ENCODE measurements around the gene IFFO2.

IFFO2 gene

GRCh38 chr1:18972991-18973390 is 16.5 kb upstream of the IFFO2 start:
- Histone ChIP-seq H3K27ac (ENCODE audit: low read length) (no peak overlapping the region), H3K36me3 (ENCODE audit: control insufficient read depth, insufficient read depth, low read length) (no peaks in the 10 kb centered on the region), H3K27me3 (ENCODE audit: control insufficient read depth, insufficient read depth, low read length) (no peaks in the 10 kb centered on the region), H3K4me1 (ENCODE audit: control insufficient read depth, insufficient read depth, low read length) (no peaks in the 10 kb centered on the region), H3K4me3 (ENCODE audit: low read length) (no peak overlapping the region), H3K9me3 (ENCODE audit: control insufficient read depth, insufficient read depth, low read length) (no peaks in the 10 kb centered on the region)
- DNase-seq (ENCODE audit: low read depth, low spot score): no peak
- WGBS (ENCODE audit: insufficient coverage, insufficient read length): no CpG with 5 or more reads among the region's 7 CpGs

- no peaks in the 10 kb centered on the region for H3K36me3 ChIP-seq (ENCODE audit: control insufficient read depth, insufficient read depth, low read length)
- no peak for DNase-seq (ENCODE audit: low read depth, low spot score)
- no peak overlapping the region for H3K27ac ChIP-seq (ENCODE audit: low read length)
- no CpG with 5 or more reads among the region's 2 CpGs for WGBS (ENCODE audit: insufficient coverage, insufficient read length)
- H3K9me3 ChIP-seq (ENCODE audit: control insufficient read depth, insufficient read depth, low read length): no peaks in the 10 kb centered on the region
- no peaks in the 10 kb centered on the region for H3K4me1 ChIP-seq (ENCODE audit: control insufficient read depth, insufficient read depth, low read length)
- H3K4me3 ChIP-seq (ENCODE audit: low read length): no peak overlapping the region
- H3K27me3 ChIP-seq (ENCODE audit: control insufficient read depth, insufficient read depth, low read length): no peaks in the 10 kb centered on the region
Measured at GRCh38 chr1:18972531-18972930, 16.1 kb upstream of the IFFO2 start.

GRCh38 chr1:18970762-18971161 is 14.3 kb upstream of the IFFO2 start:
- H3K9me3 ChIP-seq (ENCODE audit: control insufficient read depth, insufficient read depth, low read length): no peaks in the 10 kb centered on the region
- H3K27ac ChIP-seq (ENCODE audit: low read length): no peak overlapping the region
- H3K27me3 ChIP-seq (ENCODE audit: control insufficient read depth, insufficient read depth, low read length): no peaks in the 10 kb centered on the region
- no CpG with 5 or more reads among the region's 4 CpGs for WGBS (ENCODE audit: insufficient coverage, insufficient read length)
- H3K4me3 ChIP-seq (ENCODE audit: low read length): no peak overlapping the region
- no peaks in the 10 kb centered on the region for H3K36me3 ChIP-seq (ENCODE audit: control insufficient read depth, insufficient read depth, low read length)
- H3K4me1 ChIP-seq (ENCODE audit: control insufficient read depth, insufficient read depth, low read length): peaks cover 1% of the 10 kb centered on the region; the same call in 1 of the 2 replicates
- DNase-seq (ENCODE audit: low read depth, low spot score): no peak

- no peak overlapping the region for H3K4me3 ChIP-seq (ENCODE audit: low read length)
- H3K4me1 ChIP-seq (ENCODE audit: control insufficient read depth, insufficient read depth, low read length): peaks cover 1% of the 10 kb centered on the region; the same call in 1 of the 2 replicates
- no peak overlapping the region for H3K27ac ChIP-seq (ENCODE audit: low read length)
- H3K27me3 ChIP-seq (ENCODE audit: control insufficient read depth, insufficient read depth, low read length): no peaks in the 10 kb centered on the region
- WGBS (ENCODE audit: insufficient coverage, insufficient read length): no CpG with 5 or more reads among the region's 7 CpGs
- H3K9me3 ChIP-seq (ENCODE audit: control insufficient read depth, insufficient read depth, low read length): no peaks in the 10 kb centered on the region
- DNase-seq (ENCODE audit: low read depth, low spot score): no peak
- no peaks in the 10 kb centered on the region for H3K36me3 ChIP-seq (ENCODE audit: control insufficient read depth, insufficient read depth, low read length)
Measured at GRCh38 chr1:18970358-18970757, 13.9 kb upstream of the IFFO2 start.

- H3K4me3 ChIP-seq (ENCODE audit: low read length): no peak overlapping the region
- no peaks in the 10 kb centered on the region for H3K9me3 ChIP-seq (ENCODE audit: control insufficient read depth, insufficient read depth, low read length)
- peaks cover 1% of the 10 kb centered on the region; the same call in 1 of the 2 replicates for H3K4me1 ChIP-seq (ENCODE audit: control insufficient read depth, insufficient read depth, low read length)
- H3K27me3 ChIP-seq (ENCODE audit: control insufficient read depth, insufficient read depth, low read length): no peaks in the 10 kb centered on the region
- H3K27ac ChIP-seq (ENCODE audit: low read length): no peak overlapping the region
- WGBS (ENCODE audit: insufficient coverage, insufficient read length): no CpG with 5 or more reads among the region's 2 CpGs
- DNase-seq (ENCODE audit: low read depth, low spot score): no peak
- no peaks in the 10 kb centered on the region for H3K36me3 ChIP-seq (ENCODE audit: control insufficient read depth, insufficient read depth, low read length)
Measured at GRCh38 chr1:18967066-18967690, 10.7 kb upstream of the IFFO2 start.

GRCh38 chr1:18965206-18966173 is 9.0 kb upstream of the IFFO2 start:
- Histone ChIP-seq H3K27ac (ENCODE audit: low read length) (no peak overlapping the region), H3K9me3 (ENCODE audit: control insufficient read depth, insufficient read depth, low read length) (no peaks in the 10 kb centered on the region), H3K4me3 (ENCODE audit: low read length) (no peak overlapping the region), H3K36me3 (ENCODE audit: control insufficient read depth, insufficient read depth, low read length) (no peaks in the 10 kb centered on the region), H3K4me1 (ENCODE audit: control insufficient read depth, insufficient read depth, low read length) (peaks cover 1% of the 10 kb centered on the region; the same call in 1 of the 2 replicates), H3K27me3 (ENCODE audit: control insufficient read depth, insufficient read depth, low read length) (no peaks in the 10 kb centered on the region)
- WGBS (ENCODE audit: insufficient coverage, insufficient read length): no CpG with 5 or more reads among the region's 17 CpGs
- no peak for DNase-seq (ENCODE audit: low read depth, low spot score)

GRCh38 chr1:18963968-18964367 is 7.5 kb upstream of the IFFO2 start:
- H3K27me3 ChIP-seq (ENCODE audit: control insufficient read depth, insufficient read depth, low read length): no peaks in the 10 kb centered on the region
- peaks cover 1% of the 10 kb centered on the region; the same call in 1 of the 2 replicates for H3K4me1 ChIP-seq (ENCODE audit: control insufficient read depth, insufficient read depth, low read length)
- no peaks in the 10 kb centered on the region for H3K36me3 ChIP-seq (ENCODE audit: control insufficient read depth, insufficient read depth, low read length)
- H3K27ac ChIP-seq (ENCODE audit: low read length): no peak overlapping the region
- H3K4me3 ChIP-seq (ENCODE audit: low read length): no peak overlapping the region
- no peak for DNase-seq (ENCODE audit: low read depth, low spot score)
- no peaks in the 10 kb centered on the region for H3K9me3 ChIP-seq (ENCODE audit: control insufficient read depth, insufficient read depth, low read length)
- WGBS (ENCODE audit: insufficient coverage, insufficient read length): no CpG with 5 or more reads among the region's 4 CpGs

- no peak overlapping the region for H3K4me3 ChIP-seq (ENCODE audit: low read length)
- WGBS (ENCODE audit: insufficient coverage, insufficient read length): no CpG with 5 or more reads among the region's 7 CpGs
- H3K36me3 ChIP-seq (ENCODE audit: control insufficient read depth, insufficient read depth, low read length): no peaks in the 10 kb centered on the region
- no peak for DNase-seq (ENCODE audit: low read depth, low spot score)
- no peaks in the 10 kb centered on the region for H3K27me3 ChIP-seq (ENCODE audit: control insufficient read depth, insufficient read depth, low read length)
- H3K27ac ChIP-seq (ENCODE audit: low read length): no peak overlapping the region
- no peaks in the 10 kb centered on the region for H3K9me3 ChIP-seq (ENCODE audit: control insufficient read depth, insufficient read depth, low read length)
- peaks cover 1% of the 10 kb centered on the region; the same call in 1 of the 2 replicates for H3K4me1 ChIP-seq (ENCODE audit: control insufficient read depth, insufficient read depth, low read length)
Measured at GRCh38 chr1:18962855-18963737, 6.6 kb upstream of the IFFO2 start.

- no CpG with 5 or more reads among the region's 9 CpGs for WGBS (ENCODE audit: insufficient coverage, insufficient read length)
- DNase-seq (ENCODE audit: low read depth, low spot score): no peak
- H3K27ac ChIP-seq (ENCODE audit: low read length): no peak overlapping the region
- H3K4me1 ChIP-seq (ENCODE audit: control insufficient read depth, insufficient read depth, low read length): peaks cover 1% of the 10 kb centered on the region; the same call in 1 of the 2 replicates
- no peaks in the 10 kb centered on the region for H3K9me3 ChIP-seq (ENCODE audit: control insufficient read depth, insufficient read depth, low read length)
- no peaks in the 10 kb centered on the region for H3K27me3 ChIP-seq (ENCODE audit: control insufficient read depth, insufficient read depth, low read length)
- H3K36me3 ChIP-seq (ENCODE audit: control insufficient read depth, insufficient read depth, low read length): no peaks in the 10 kb centered on the region
- H3K4me3 ChIP-seq (ENCODE audit: low read length): no peak overlapping the region
Measured at GRCh38 chr1:18962121-18962721, 5.7 kb upstream of the IFFO2 start.

Data from iPS DF 6.9 (cell line).